ENCODE data around the gene HTRA1. TPM values are rescaled to one million over a fixed set of nuclear protein-coding genes. Genes with fewer than 3 reads are reported as not detected.
A peak's percentile ranks its signal among the peaks of the same experiment; 100 is the strongest.

Gene HTRA1
- total RNA-seq, 1 donor from 2014 or later: 17.0 TPM

- no peaks in the 10 kb centered on the region for H4K20me1 ChIP-seq (ENCODE audit: low read depth)
- no peak overlapping the region for H3K4me3 Mint-ChIP-seq
- H3K79me2 ChIP-seq (ENCODE audit: low read depth): no peaks in the 10 kb centered on the region
- H3K27ac Mint-ChIP-seq: no peak overlapping the region
- peaks cover 7% of the 10 kb centered on the region for H3K36me3 ChIP-seq
- peaks cover 2% of the 10 kb centered on the region for H3K36me3 Mint-ChIP-seq
- no peaks in the 10 kb centered on the region for H3K27me3 ChIP-seq
- H3K9me3 Mint-ChIP-seq: no peaks in the 10 kb centered on the region
- H2AFZ ChIP-seq (replicated peaks): no peak overlapping the region
- H3K27me3 Mint-ChIP-seq (ENCODE audit: insufficient read depth, low read depth): no peaks in the 10 kb centered on the region
- H3K9ac ChIP-seq: no peak overlapping the region
- H3K4me3 ChIP-seq: no peak overlapping the region
- DNase-seq (ENCODE audit: low spot score): peak; percentile 16
- no peaks in the 10 kb centered on the region for H3K9me3 ChIP-seq (ENCODE audit: low read depth)
- H3K4me2 ChIP-seq: no peak overlapping the region
- peaks cover 4% of the 10 kb centered on the region for H3K4me1 ChIP-seq
- peak overlapping the region; percentile 1 for H3K27ac ChIP-seq
- peaks cover 4% of the 10 kb centered on the region for H3K4me1 Mint-ChIP-seq
- H3F3A ChIP-seq (ENCODE audit: low read depth): no peaks in the 10 kb centered on the region
- TF ChIP-seq CTCF (IDR thresholded peaks at IDR 0.05): no peak
- TF ChIP-seq EZH2 (IDR thresholded peaks at IDR 0.05): no peak
- TF ChIP-seq EZH2phosphoT487 (IDR thresholded peaks at IDR 0.05): no peak
These were observed 34.5 kb upstream of the HTRA1 start for GRCh38 chr10:122426829-122427228.

- H3K27me3 ChIP-seq: no peaks in the 10 kb centered on the region
- no peaks in the 10 kb centered on the region for H3K9me3 Mint-ChIP-seq
- H3K27ac Mint-ChIP-seq: no peak overlapping the region
These were observed 34.1 kb upstream of the HTRA1 start for GRCh38 chr10:122427280-122427679.

GRCh38 chr10:122435212-122435827 lies 26.0 kb upstream of the HTRA1 start:
- no peak overlapping the region for H3K4me3 Mint-ChIP-seq
- no peaks in the 10 kb centered on the region for H3K27me3 Mint-ChIP-seq (ENCODE audit: insufficient read depth, low read depth)
- peak; percentile 72 for DNase-seq (ENCODE audit: low spot score)
- H3K9ac ChIP-seq: no peak overlapping the region
- H3K4me2 ChIP-seq: no peak overlapping the region
- H3K27ac Mint-ChIP-seq: no peak overlapping the region
- peak; percentile 87 for TF ChIP-seq CTCF (IDR thresholded peaks at IDR 0.05)
- no peak for TF ChIP-seq EZH2phosphoT487 (IDR thresholded peaks at IDR 0.05)
- no peaks in the 10 kb centered on the region for H4K20me1 ChIP-seq (ENCODE audit: low read depth)
- no peaks in the 10 kb centered on the region for H3K9me3 ChIP-seq (ENCODE audit: low read depth)
- H3K36me3 Mint-ChIP-seq: no peaks in the 10 kb centered on the region
- H3K4me1 Mint-ChIP-seq: no peaks in the 10 kb centered on the region
- peaks cover 2% of the 10 kb centered on the region for H3K9me3 Mint-ChIP-seq
- H2AFZ ChIP-seq (replicated peaks): no peak overlapping the region
- H3K4me1 ChIP-seq: no peaks in the 10 kb centered on the region
- H3K27ac ChIP-seq: no peak overlapping the region
- no peaks in the 10 kb centered on the region for H3K27me3 ChIP-seq
- H3K36me3 ChIP-seq: peaks cover 6% of the 10 kb centered on the region
- no peaks in the 10 kb centered on the region for H3F3A ChIP-seq (ENCODE audit: low read depth)
- no peak overlapping the region for H3K4me3 ChIP-seq
- H3K79me2 ChIP-seq (ENCODE audit: low read depth): no peaks in the 10 kb centered on the region

More at GRCh38 chr10:122427280-122427679, 34.1 kb upstream of the HTRA1 start:
- H3K4me2 ChIP-seq: no peak overlapping the region
- H3K9ac ChIP-seq: no peak overlapping the region
- no peaks in the 10 kb centered on the region for H4K20me1 ChIP-seq (ENCODE audit: low read depth)
- no peaks in the 10 kb centered on the region for H3K9me3 ChIP-seq (ENCODE audit: low read depth)
- Mint-ChIP-seq H3K4me1 (peaks cover 4% of the 10 kb centered on the region), H3K4me3 (no peak overlapping the region), H3K27me3 (ENCODE audit: insufficient read depth, low read depth) (no peaks in the 10 kb centered on the region), H3K36me3 (peaks cover 2% of the 10 kb centered on the region)
- no peak overlapping the region for H3K4me3 ChIP-seq
- peaks cover 4% of the 10 kb centered on the region for H3K4me1 ChIP-seq
- peak overlapping the region; percentile 1 for H3K27ac ChIP-seq
- H3K79me2 ChIP-seq (ENCODE audit: low read depth): no peaks in the 10 kb centered on the region
- no peak for DNase-seq (ENCODE audit: low spot score)
- peaks cover 11% of the 10 kb centered on the region for H3K36me3 ChIP-seq
- H3F3A ChIP-seq (ENCODE audit: low read depth): no peaks in the 10 kb centered on the region
- no peak overlapping the region for H2AFZ ChIP-seq (replicated peaks)
- TF ChIP-seq EZH2 (IDR thresholded peaks at IDR 0.05) (no peak), CTCF (IDR thresholded peaks at IDR 0.05) (no peak), EZH2phosphoT487 (IDR thresholded peaks at IDR 0.05) (no peak)

Measured in neural progenitor cell (in vitro differentiated cells).